Cortex of kidney (tissue), 1 donor: Measurements from ENCODE around the gene TES.
"Not testable (repeated sequence)": the region's sequence is repeated elsewhere in the genome, so short reads cannot be mapped to it uniquely, and the experiment has no call there.

Source experiments
- DNase-seq: peaks from one replicate; lab custom pipeline; 2025; lab: John Stamatoyannopoulos, UW

The TES gene

DNA sequence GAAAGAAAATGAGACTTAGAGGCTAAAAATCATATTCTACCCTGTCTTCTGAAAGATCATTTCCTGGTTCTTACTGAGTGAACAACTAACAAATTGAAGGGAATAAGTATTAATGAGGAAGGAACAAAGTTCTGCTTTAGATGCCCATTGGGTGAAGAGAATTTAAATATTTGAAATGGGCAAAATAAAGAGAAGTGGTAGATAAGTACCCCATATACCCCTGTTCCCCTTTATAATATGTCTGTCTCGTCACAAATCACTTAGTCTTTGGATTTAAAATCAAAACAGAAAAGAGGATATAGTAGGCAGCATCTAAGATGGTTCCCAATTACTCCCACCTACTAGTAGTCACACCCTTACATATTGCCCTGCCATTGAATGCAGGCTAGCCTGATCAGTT is 13.2 kb downstream of the TES start:
- DNase-seq, result no peak

DNA sequence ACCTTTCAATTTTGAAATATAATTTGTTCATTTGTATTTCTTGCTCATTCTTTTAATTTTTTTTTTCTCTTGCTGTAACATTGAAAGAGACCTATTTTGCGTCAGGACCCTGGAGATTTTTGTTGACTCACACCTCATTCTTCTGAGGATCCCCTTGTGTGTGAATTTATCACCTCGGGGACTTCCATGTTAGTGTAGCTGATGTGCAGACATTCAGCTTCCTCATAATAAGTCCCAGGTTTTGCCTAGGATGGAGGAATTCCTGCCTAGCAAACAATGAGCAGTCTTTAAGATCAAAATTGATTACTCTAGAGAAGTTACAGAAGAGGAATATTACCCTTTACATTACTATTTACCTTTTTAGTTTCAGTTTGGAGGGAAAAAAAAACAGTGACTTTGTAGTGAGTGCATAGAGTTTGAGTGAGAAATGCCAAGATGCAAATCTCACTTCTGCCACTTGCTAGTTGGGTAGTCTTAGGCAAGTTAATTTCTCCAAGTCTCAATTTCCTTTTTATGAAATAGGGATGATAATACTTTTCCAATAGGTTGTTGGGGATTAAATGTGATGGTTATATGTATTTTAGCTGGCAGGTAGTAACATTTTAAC is 14.3 kb downstream of the TES start:
- DNase-seq, result no peak

DNA sequence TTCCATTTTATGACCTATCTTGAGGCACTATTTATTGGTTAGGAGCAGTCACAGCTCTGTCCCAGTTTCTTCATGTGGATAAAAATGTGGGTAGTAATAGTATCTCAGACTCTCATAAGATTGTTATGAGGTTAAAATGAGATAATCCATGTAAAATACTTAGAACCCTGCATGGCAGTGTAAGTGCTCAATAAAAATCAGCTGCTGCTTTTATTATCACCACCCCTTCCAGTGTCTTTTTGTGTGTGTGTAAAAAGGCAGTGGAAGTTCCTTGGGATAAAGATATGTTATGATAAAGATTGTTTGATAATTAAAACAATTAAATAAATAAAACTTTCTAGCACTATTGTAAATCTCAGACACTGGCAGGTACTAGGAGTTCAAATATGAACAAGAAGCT is 15.5 kb downstream of the TES start:
- no peak for DNase-seq

DNA sequence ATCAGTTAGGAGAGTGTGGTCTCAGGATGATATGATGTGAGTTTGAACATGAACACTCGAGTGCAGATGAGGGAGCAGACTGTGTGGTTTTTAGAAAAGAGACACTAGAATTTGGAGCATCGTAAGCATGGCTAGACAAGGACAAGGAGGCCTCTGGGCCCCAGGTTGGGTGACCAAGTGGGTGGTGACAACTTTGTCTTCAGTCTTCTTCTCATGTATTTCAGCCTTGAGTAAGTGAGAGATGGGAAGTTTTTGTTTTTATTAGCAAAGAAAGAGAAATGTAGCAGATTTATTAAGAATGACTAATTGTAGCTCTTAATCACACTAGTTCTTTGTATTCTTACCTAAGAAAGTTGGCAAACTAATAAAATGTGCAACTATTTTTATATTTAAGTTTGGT is 16.3 kb downstream of the TES start:
- DNase-seq, result no peak

DNA sequence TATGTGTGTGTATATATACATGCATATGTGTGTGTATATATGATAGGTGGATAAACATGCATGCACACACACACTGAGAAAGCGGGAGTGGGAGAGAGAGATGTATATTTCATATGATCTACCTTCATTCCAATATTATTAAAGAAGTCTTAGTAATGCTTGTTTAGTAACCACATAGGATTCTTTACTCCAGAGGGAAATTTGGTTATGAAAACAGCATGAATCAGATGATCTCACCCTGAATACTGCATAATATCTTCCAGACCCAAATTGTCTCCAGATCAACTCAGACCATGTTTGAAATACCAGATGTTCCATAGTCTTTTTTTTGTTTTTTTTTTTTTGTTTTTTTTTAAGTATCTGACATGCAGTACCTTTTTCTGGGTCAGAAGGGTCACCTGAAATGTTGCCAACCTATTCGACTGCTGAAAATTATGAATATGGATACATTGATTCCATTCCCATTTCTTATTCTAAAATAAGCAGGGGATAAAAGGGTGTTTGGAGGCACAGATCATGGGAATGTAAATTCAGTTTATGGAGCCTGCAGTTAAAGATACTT is 17.4 kb downstream of the TES start:
- no peak for DNase-seq

DNA sequence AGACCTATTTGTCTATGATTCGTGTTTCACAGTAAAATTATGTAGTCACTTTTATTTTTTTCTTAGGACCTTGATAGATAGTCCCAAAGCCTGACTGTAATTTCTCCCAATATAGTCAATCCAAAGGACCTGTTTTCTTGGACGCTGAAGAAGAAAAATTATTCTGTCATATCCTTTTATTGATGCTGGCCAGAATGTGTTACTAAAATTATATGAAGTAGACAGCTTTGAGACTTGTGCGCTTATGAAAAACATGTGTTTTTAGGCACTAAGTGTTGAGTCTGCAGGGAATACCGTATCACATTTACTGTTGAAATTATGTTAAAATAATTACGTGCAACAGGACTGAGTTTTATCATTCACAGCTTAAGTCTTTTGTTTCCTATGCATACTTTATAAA is 17.9 kb downstream of the TES start:
- no peak for DNase-seq

DNA sequence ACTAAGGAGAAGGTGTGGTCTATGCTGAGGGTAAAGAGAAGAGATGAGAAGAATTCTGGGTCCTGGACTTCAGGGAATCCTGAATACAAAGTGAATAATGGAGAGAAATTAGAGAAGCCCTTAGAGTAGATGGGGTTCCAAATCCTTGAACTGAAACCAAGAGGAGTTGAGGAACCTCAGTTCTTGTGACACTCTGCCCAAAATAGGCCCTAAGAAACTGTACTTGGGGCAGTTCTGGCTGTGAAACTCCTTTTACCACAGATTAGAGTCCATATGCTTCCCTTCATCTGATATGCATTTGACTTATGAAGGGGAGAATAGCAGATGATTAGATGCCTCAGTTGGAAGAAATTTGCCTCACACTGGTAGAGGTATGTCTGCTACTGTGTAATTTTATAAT is 19.0 kb downstream of the TES start:
- DNase-seq, result no peak

DNA sequence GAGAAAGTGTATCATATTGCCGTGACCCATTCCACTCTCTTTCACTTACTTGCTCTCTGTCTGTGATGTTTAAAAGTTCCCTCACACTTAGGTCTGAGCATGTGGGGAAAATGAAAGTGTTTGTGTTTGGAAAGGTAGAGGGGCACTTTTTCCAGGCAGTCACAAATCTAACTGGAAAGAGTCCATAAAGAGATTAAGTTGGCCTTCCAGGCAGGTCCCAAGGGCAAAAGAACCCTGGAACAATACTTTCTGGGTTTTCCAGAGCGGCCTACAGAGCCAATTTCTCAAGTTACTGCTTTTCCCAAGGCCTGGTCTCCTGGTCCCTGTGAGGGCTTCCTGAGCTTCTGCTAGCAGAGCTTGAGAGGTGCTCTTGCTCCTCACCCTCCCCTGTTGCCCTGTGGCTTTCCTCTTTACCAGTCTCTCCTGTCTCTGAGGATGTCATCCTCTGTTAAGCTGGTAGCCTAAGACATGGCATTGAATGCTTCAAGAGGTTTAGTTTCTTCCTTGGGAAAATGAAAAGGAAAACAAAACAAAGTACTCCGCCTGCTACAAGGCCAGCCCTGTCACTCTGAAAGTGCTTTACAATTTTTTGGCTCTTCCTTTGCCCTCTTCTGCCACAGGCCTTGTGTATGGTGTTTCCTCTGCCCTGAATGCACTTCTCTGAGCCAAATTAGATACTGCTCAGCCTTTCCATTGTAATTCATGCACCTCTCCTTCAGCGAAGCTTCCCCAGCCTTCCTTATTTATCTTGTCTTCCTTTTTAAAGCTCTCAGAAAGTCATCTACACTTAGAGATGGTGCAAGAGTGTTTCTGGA is 20.1 kb downstream of the TES start:
- DNase-seq, result no peak

DNA sequence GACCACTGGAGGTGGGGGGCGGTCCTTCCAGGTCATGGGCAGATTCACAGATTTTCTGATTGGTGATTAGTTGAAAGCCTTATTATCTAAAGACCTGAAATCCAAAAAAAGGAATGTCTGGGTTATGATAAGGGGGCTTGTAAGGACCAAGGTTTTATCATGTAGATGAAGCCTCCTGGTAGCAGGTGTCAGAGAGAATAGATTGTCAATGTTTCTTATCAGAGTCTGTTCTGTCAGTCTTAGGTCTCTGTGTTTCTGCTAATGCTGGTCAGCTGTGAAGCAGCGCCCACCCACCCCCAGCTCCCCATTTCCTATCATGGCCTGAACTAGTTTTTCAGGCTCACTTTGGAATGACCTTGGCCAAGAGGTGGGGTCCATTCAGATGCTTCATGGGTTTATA is 21.2 kb downstream of the TES start:
- DNase-seq, result no peak

DNA sequence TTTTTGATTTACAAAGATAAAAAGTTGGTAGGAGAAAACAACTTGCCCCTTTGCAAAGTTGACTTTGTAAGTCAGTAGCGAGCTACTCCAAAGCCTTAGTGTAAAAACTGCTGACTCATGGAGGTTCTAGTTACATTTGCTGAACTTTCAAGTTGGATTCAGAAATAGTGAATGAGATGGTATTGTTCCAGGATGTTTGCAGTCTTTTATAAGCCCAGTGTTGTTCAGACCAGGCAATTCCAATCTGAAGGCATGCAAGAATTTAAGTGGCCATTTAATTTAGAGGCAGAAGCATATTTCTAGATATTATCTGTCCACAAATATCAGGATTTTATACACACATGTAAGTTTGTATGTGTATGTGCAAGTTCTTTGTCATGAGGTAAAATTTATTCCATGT is 21.6 kb downstream of the TES start:
- no peak for DNase-seq

DNA sequence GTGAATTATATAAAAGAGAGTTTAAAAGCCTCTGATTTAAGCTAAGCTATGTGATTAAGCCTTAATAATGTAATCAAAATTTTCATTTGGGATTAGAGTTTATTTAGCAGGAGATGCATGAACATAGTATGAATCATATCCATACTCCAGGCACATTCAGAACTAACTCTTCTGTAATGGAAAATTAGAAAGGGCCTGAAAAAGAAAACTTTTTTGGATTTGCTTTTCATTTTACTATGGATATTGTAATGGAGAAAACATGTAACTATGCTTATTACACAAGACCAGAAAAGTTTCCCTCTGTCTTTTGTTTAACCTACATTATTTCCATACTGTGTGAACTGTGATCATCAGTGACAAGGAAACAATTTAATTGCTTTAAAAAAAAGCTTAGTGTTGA is 22.0 kb downstream of the TES start:
- DNase-seq, result no peak

DNA sequence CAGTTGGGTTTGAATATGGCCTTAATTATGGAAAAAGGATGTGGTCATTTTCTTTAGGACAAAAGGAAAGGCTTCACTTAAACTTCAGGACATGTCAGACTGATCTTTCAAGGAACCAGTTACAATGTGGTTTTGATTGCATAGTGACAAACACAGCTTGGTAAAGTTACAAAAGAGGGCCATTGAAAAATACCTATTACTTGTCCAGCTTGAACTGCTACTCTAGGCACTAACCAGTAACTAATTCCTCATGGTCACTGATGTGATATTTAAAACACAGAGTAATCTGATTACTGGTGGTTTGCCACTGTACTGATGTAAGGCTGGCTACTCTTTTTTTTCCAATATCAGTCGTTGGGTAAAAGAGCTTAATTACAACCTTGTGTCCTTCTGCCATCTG is 22.6 kb downstream of the TES start:
- DNase-seq, result no peak

DNA sequence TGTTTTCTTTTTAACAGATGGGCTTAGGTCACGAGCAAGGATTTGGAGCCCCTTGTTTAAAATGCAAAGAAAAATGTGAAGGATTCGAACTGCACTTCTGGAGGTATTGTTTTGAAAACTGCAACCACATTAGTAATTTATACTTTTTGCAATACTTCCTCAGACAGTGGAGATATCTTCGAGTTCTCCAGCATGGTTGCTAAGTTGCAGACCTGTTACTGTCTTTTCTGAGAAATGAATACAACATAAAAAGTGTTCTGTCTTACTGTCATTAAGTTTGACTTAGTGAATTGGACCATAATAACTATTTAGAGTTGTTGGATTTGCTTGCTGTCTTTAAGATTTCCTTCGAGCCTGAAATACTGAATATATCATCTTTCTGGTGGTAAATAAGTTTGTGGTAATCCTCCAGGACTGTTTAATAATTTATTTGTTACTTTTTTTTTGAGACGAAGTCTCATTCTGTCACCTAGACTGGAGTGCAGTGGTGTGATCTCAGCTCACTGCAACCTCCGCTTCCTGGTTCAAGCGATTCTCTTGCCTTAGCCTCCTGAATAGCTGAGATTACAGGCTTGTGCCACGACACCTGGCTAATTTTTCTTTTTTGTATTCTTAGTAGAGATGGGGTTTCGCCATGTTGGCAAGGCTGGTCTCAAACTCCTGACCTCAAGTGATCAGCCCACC is 24.3 kb downstream of the TES start:
- no peak for DNase-seq

DNA sequence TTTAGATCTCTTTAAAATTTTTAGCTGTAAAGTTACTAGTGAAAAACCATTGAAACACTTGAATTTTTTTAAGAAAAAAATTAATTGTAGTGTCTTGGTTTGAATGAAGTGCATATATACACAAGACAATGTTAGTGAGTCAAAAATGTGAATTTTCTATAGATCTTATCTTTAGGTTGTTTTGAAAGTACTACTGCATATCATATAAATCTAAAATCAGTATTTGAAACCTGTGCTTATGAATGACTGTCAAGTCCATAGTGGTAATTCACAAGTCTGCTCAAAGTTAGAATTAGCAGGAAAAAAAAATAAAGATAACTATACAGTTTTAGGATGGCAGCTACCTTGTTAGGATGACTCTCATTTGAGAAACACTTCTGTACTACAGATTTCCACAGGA is 25.0 kb downstream of the TES start:
- no peak for DNase-seq

DNA sequence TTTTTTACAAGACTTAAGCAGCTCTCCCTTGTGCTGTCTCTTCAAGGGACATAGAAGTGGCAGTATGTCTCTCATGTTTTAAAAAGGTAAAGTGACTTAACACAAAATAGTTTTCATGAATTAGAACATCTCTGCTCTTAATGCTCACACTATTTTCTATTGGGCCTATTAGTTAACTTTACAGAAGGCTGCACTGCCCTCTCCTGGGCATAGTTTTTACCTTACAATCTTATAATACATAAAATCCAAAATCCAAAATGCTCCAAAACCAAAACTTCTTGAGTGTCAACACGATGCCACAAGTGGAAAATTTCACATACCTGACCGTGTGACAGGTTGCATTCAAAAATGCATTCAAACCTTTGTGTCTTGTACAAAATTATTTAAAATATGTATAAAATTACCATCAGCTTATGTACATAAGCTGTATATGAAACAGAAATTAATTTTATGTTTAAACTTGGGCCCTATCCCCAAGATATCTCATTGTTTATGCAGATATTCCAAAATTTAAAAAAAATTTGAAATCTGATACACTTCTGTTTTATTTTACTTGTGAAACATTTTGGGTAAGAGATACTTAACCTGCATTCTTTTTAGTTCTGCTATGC is 25.8 kb downstream of the TES start:
- DNase-seq, result no peak

DNA sequence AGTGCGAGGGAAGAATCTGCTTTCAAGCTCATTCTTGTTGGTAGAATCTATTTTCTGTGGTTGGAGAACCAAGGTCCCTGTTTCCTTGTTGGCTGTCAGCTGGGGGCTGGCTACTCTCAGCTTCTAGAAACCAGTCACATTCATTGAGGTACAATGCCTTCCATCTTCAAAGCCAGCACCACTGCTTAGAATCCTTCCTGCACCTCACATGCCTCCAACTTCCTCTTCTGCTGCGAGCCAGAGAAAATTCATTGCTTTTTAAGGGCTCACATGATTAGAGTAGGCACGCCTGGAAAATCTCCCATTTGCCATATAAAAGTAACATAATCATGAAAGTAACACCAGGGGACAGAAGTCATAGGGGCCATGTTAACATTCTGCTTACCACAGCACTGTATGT is 28.7 kb downstream of the TES start:
- no peak for DNase-seq

DNA sequence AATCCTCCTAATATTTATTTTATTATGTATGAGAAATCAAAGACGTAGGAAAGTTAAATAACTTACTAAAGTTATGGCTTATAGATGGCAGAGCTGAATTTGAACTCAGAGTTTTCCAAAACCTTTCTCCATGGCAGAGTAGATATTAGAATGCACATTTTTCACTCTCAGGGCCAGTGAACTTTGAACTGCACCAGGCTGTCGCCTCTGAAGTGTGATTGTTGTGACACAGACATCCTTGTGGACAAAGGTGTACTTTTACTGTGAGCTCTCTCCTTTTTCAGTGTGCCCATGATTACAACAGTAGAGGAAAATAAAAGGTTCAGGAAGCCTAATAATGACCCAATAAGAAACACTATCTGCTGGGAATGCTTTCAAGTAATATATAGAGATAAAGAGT is 29.1 kb downstream of the TES start:
- DNase-seq, result no peak

DNA sequence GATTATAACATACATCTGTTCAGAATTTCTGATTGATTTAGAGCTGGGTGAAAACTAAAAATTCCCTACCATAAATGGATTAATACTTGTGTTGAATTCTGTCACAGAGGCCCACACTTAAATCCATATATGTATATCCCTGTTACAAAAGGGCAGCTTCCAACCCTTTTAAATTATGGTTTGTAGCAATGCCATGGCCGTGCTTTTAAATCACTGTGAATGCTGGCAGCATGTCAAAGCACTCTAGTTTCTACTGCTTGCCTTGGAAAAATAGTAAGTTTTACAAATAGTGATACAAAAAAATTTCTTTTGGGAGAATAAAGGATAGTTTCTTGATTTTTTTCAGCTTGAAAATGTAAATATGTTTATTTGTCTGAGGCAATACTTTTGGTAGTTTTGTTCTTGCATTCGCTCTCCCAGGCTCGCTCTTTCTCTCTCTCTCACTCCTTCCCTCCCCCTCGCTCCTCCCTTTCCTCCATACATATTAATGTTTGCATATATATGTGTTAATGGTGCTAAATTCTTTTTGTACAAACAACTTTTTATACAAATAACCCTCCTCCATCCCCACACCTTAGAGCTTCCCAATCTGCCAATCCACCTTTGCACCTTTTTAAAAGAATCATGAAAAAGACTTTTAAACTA is 29.8 kb downstream of the TES start:
- no peak for DNase-seq

DNA sequence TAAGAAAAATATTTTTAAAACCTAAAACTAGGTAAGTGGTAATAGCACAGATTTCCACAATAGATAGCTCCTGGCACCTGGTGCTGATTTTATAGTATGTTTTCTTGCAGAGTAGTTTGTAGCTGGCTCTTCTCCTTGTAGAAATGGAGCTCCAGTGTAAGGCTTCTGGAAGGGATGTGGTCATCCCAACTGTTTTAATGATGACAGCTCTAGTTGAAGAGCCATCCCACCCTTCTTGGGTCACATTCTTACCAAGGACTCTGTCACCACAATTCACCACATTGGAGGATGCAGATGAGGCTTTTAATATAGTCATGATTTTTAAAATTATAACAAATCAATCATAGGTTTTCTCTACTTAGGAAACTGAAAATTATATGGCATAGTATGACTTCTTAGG is 31.0 kb downstream of the TES start:
- DNase-seq, result no peak

DNA sequence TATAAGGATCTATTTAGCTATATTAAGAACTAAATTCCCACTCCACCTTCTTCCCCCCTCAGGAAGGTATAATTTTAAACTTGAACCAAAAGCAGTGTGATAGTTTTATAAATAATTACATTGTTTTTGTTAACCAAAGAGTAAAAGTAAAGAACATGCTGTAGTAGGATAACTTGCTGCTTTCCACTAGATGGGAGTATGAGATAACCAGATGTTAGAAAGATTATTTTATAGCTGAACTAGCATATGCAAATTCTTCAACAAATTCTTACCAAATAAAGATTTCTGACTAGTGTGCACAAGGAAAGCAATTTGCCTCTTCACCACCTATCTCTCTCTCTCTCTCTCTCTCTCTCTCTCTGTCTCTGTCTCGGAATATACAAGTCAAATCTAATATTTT is 31.8 kb downstream of the TES start:
- no peak for DNase-seq

DNA sequence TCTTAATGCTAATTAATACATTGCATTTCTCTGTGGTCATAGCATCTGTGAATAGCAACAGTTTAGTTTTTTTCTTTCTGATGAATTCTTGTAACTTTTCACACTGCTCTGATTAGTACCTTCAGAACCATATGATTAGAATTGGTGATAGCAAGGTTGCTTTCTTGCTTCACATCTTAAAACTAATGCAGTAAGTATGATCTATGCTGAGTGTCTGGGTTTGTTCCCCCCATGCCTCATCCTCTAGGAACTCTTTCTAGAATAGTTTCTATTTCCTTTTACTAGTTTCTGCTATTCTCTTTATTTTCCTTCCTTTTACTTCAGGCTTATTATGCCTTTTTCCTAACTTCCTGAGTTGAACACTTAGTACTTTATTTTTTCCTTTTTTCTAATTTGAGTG is 32.4 kb downstream of the TES start:
- no peak for DNase-seq

DNA sequence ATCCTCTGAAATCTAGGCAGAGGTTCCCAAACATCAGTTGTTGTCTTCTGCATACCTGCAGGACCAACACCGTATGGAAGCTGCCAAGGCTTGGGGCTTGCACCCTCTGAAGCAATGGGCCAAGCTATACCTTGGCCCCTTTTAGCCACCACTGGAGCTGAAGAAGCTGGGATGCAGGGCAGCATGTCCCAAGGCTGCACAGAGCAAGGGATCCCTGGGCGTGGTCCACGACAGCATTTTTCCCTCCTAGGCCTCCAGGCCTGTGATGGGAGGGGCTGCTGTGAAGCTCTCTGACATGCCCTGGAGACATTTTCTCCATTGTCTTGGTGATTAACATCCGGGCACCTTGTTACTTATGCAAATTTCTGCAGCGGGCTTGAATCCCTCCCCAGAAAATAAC is 34.5 kb downstream of the TES start:
- DNase-seq, result not testable (repeated sequence)
